ENCODE measurements around the gene EYS. TPM values are rescaled to one million over a fixed set of nuclear protein-coding genes. Genes with fewer than 3 reads are reported as not detected.

EYS gene
- total RNA-seq, 1 experiment from 2014 or later: not detected

DNA sequence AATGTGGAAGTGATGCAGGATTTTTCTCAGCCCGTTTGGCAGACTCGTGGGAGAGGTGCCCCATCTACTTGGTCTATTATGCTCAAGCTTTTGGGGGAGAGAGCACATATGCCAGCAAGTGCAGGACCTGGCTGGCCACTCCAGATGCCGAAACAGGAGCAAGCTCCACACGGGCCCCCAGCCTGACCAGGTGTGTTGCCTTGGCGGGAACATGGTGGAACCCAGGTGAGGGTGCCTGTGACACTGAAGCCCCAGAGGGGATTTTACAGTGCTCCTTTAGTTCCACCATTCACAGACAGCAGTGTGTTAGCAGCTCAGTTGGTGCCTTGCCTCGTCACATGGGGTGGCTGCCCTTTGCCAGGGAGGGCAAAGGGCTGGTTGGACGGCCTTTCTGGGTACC lies 798.9 kb downstream of the EYS start:
- TF ChIP-seq, protein P1, sequence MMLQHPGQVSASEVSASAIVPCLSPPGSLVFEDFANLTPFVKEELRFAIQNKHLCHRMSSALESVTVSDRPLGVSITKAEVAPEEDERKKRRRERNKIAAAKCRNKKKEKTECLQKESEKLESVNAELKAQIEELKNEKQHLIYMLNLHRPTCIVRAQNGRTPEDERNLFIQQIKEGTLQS (IDR thresholded peaks at IDR 0.05): no peak
- TF ChIP-seq SP1 (IDR thresholded peaks at IDR 0.05; ENCODE audit: low read depth): no peak
- no peak for TF ChIP-seq POLR2A (IDR thresholded peaks at IDR 0.05; ENCODE audit: borderline replicate concordance, extremely low read depth, insufficient read depth, insufficient read length)
- no peak for TF ChIP-seq TCF7L2 (IDR thresholded peaks at IDR 0.05; ENCODE audit: borderline replicate concordance, extremely low read depth, insufficient read depth, insufficient read length)
- no peak for TF ChIP-seq CBX3 (IDR thresholded peaks at IDR 0.05; ENCODE audit: low read depth)
- no peak for TF ChIP-seq RAD21 (IDR thresholded peaks at IDR 0.05; ENCODE audit: low read depth)
- Histone ChIP-seq H3K4me3 (replicated peaks in 1 of 2; ENCODE audit: low read depth in 1 of 2, low read length in 2 of 2) (no peak overlapping the region), H3K27me3 (ENCODE audit: insufficient read depth, low read length) (no peaks in the 10 kb centered on the region), H3K79me2 (ENCODE audit: insufficient read depth, low read length) (no peaks in the 10 kb centered on the region), H3K36me3 (ENCODE audit: control insufficient read depth in 1 of 2, insufficient read depth in 2 of 2, low read length in 2 of 2) (no peaks in the 10 kb centered on the region), H4K20me1 (ENCODE audit: insufficient read depth) (no peaks in the 10 kb centered on the region), H3K9me3 (ENCODE audit: control insufficient read depth in 1 of 2, insufficient read depth in 1 of 2, low read depth in 1 of 2, low read length in 2 of 2) (peaks cover 3 to 20% of the 10 kb centered on the region in 2 experiments; a peak in 3 of 4 replicates), H3K27ac (ENCODE audit: low read depth, low read length) (no peak overlapping the region), H3K9ac (ENCODE audit: low read length) (no peak overlapping the region), H3K9me2 (ENCODE audit: insufficient read depth) (no peaks in the 10 kb centered on the region), H2AFZ (ENCODE audit: low read depth, low read length, poor library complexity, severe bottlenecking) (no peak overlapping the region), H3K4me2 (ENCODE audit: low read length) (no peak overlapping the region), H3K4me1 (ENCODE audit: control insufficient read depth in 1 of 2, insufficient read depth in 2 of 2, low read length in 2 of 2) (no peaks in the 10 kb centered on the region)
- no TSS peak for BruUV-seq (replicated peaks)
- intact Hi-C loops (cut with micrococcal nuclease): no loop called here
- POLR2A ChIA-PET: no interaction called here
- DNase-seq (ENCODE audit: low read depth, low spot score) (no peak), ATAC-seq (no peak)
- CTCF ChIA-PET: no interaction called here
- RAD21 ChIA-PET (ENCODE audit: low non-redundant PET in 1 of 2, low total read pairs in 2 of 2, uncharacterized antibody in 2 of 2, unreplicated experiment in 2 of 2): no interaction called here

DNA sequence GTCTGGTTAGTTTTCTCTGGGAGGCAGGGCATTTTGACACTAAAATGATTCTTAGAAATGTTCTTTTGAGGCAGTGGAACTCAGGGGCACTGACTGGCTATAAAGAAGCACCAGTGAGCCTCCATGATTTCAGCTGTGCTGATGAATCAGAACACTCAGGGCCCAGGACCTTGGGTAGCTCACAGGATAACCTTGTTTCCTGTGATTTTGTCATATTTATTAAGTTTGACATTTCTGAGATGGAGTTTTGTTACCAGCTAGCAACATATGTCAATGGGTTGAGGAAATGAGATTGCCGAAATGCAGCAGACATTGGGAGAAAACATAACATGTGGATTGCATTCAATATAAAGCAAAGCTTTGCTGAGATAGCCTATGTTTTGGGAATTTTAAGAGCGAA lies 802.4 kb downstream of the EYS start:
- TF ChIP-seq EZH2 (IDR thresholded peaks at IDR 0.05) (no peak), JUND (IDR thresholded peaks at IDR 0.05) (no peak), CTCF (IDR thresholded peaks at IDR 0.05 in 2 of 3, conservative IDR thresholded peaks at IDR 0.05 in 1 of 3; ENCODE audit: borderline replicate concordance in 1 of 3, insufficient read depth in 1 of 3, low read depth in 2 of 3, low read length in 2 of 3) (no peak), ZFX (IDR thresholded peaks at IDR 0.05) (no peak), EZH2phosphoT487 (IDR thresholded peaks at IDR 0.05; ENCODE audit: borderline replicate concordance) (no peak), TCF7L2 (IDR thresholded peaks at IDR 0.05; ENCODE audit: borderline replicate concordance, extremely low read depth, insufficient read depth, insufficient read length) (no peak), FOSL1 (IDR thresholded peaks at IDR 0.05; ENCODE audit: low read depth) (no peak), POLR2AphosphoS5 (IDR thresholded peaks at IDR 0.05; ENCODE audit: low read depth, low read length) (no peak), POLR2A (IDR thresholded peaks at IDR 0.05; ENCODE audit: borderline replicate concordance, extremely low read depth, insufficient read depth, insufficient read length) (no peak), CBX3 (IDR thresholded peaks at IDR 0.05; ENCODE audit: low read depth) (no peak), ZNF274 (IDR thresholded peaks at IDR 0.05; ENCODE audit: low read depth, low read length) (no peak), SP1 (IDR thresholded peaks at IDR 0.05; ENCODE audit: low read depth) (no peak), CEBPB (IDR thresholded peaks at IDR 0.05; ENCODE audit: low read depth) (no peak), ELF1 (IDR thresholded peaks at IDR 0.05; ENCODE audit: borderline replicate concordance, low read depth) (no peak), SRF (IDR thresholded peaks at IDR 0.05; ENCODE audit: low read depth) (no peak)
- TF ChIP-seq, protein P2, sequence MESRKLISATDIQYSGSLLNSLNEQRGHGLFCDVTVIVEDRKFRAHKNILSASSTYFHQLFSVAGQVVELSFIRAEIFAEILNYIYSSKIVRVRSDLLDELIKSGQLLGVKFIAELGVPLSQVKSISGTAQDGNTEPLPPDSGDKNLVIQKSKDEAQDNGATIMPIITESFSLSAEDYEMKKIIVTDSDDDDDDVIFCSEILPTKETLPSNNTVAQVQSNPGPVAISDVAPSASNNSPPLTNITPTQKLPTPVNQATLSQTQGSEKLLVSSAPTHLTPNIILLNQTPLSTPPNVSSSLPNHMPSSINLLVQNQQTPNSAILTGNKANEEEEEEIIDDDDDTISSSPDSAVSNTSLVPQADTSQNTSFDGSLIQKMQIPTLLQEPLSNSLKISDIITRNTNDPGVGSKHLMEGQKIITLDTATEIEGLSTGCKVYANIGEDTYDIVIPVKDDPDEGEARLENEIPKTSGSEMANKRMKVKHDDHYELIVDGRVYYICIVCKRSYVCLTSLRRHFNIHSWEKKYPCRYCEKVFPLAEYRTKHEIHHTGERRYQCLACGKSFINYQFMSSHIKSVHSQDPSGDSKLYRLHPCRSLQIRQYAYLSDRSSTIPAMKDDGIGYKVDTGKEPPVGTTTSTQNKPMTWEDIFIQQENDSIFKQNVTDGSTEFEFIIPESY (IDR thresholded peaks at IDR 0.05; ENCODE audit: extremely low read depth, insufficient replicate concordance, low read length): no peak
- TF ChIP-seq, protein P1 (IDR thresholded peaks at IDR 0.05): no peak
- Histone ChIP-seq H4K20me1 (ENCODE audit: insufficient read depth) (no peaks in the 10 kb centered on the region), H2AFZ (ENCODE audit: low read depth, low read length, poor library complexity, severe bottlenecking) (no peak overlapping the region), H3K4me3 (replicated peaks in 1 of 2; ENCODE audit: low read depth in 1 of 2, low read length in 2 of 2) (no peak overlapping the region), H3K4me2 (ENCODE audit: low read length) (no peak overlapping the region), H3K4me1 (ENCODE audit: control insufficient read depth in 1 of 2, insufficient read depth in 2 of 2, low read length in 2 of 2) (no peaks in the 10 kb centered on the region), H3K9me2 (ENCODE audit: insufficient read depth) (no peaks in the 10 kb centered on the region), H3K9ac (ENCODE audit: low read length) (no peak overlapping the region), H3K79me2 (ENCODE audit: insufficient read depth, low read length) (no peaks in the 10 kb centered on the region), H3K36me3 (ENCODE audit: control insufficient read depth in 1 of 2, insufficient read depth in 2 of 2, low read length in 2 of 2) (no peaks in the 10 kb centered on the region), H3K27me3 (ENCODE audit: insufficient read depth, low read length) (no peaks in the 10 kb centered on the region), H3K9me3 (ENCODE audit: control insufficient read depth in 1 of 2, insufficient read depth in 1 of 2, low read depth in 1 of 2, low read length in 2 of 2) (peaks cover 3 to 20% of the 10 kb centered on the region in 2 experiments; a peak in 3 of 4 replicates), H3K27ac (ENCODE audit: low read depth, low read length) (no peak overlapping the region)
- no peak for ATAC-seq
- ChIA-PET CTCF (no interaction called here), RAD21 (ENCODE audit: low non-redundant PET in 1 of 2, low total read pairs in 2 of 2, uncharacterized antibody in 2 of 2, unreplicated experiment in 2 of 2) (no interaction called here), POLR2A (no interaction called here)
- no TSS peak for BruUV-seq (replicated peaks)
- no peak for DNase-seq (ENCODE audit: low read depth, low spot score)
- intact Hi-C loops (cut with micrococcal nuclease): no loop called here
